RWPE2 (cell line): ENCODE data around the gene CADPS.

Experiments
- ATAC-seq: fragments of 200-7000 bp; cut with Tn5 transposase; 3 replicates; pipeline ENCODE4 v1.9.1; 2021; ENCODE audit warnings: low read depth
- DNase-seq: peaks from one replicate; pipeline ENCODE4 v3.0.0-alpha.2; 2020; ENCODE audit warnings: low spot score
- H3K27ac ChIP-seq: fragments of 450-650 bp; 2 replicates; pipeline ENCODE4 v1.5.1; 2017; ENCODE audit warnings: mild to moderate bottlenecking; ENCODE audit not compliant: poor library complexity, severe bottlenecking
- H3K27me3 ChIP-seq: fragments of 250-450 bp; sonication (Bioruptor Pico); 2 replicates; pipeline ENCODE4 v1.5.1; 2021; ENCODE audit warnings: mild to moderate bottlenecking, moderate library complexity; ENCODE audit not compliant: insufficient read depth, poor library complexity, severe bottlenecking
- H3K36me3 ChIP-seq: fragments of 250-450 bp; sonication (Bioruptor Pico); 2 replicates; pipeline ENCODE4 v1.5.1; 2020; ENCODE audit warnings: low read depth, mild to moderate bottlenecking, moderate library complexity
- H3K4me1 ChIP-seq: fragments of 250-450 bp; sonication (Bioruptor Pico); 2 replicates; pipeline ENCODE4 v1.5.1; 2021; ENCODE audit warnings: mild to moderate bottlenecking, moderate library complexity; ENCODE audit not compliant: insufficient read depth, poor library complexity, severe bottlenecking
- H3K4me3 ChIP-seq: fragments of 250-450 bp; sonication (Bioruptor Pico); 2 replicates; pipeline ENCODE4 v1.5.1; 2021; ENCODE audit warnings: mild to moderate bottlenecking, moderate library complexity; ENCODE audit not compliant: severe bottlenecking
- H3K9me3 ChIP-seq: fragments of 250-450 bp; sonication (Bioruptor Pico); 2 replicates; pipeline ENCODE4 v1.5.1; 2021; ENCODE audit warnings: mild to moderate bottlenecking, moderate library complexity; ENCODE audit not compliant: severe bottlenecking
- CTCF ChIP-seq: fragments of 450-650 bp; IDR thresholded peaks from one replicate; pipeline ENCODE4 v1.5.1; 2017; ENCODE audit warnings: mild to moderate bottlenecking, moderate library complexity; ENCODE audit not compliant: poor library complexity, severe bottlenecking

CADPS gene

GRCh38 chr3:62632510-62633294 lies 242.5 kb downstream of the CADPS start:
- no peak overlapping the region for H3K4me3 ChIP-seq
- DNase-seq (no peak), ATAC-seq (no peak)
- no peak overlapping the region for H3K27ac ChIP-seq
- no peak for TF ChIP-seq CTCF
- no peaks in the 10 kb centered on the region for H3K4me1 ChIP-seq
- H3K27me3 ChIP-seq, result no peaks in the 10 kb centered on the region
- H3K36me3 ChIP-seq, result no peaks in the 10 kb centered on the region
- H3K9me3 ChIP-seq, result no peaks in the 10 kb centered on the region

GRCh38 chr3:62631488-62631887 lies 243.7 kb downstream of the CADPS start:
- Histone ChIP-seq H3K36me3 (no peaks in the 10 kb centered on the region), H3K4me3 (no peak overlapping the region), H3K27ac (no peak overlapping the region), H3K27me3 (no peaks in the 10 kb centered on the region), H3K4me1 (no peaks in the 10 kb centered on the region), H3K9me3 (no peaks in the 10 kb centered on the region)
- DNase-seq (no peak), ATAC-seq (no peak)
- TF ChIP-seq CTCF, result no peak

- ATAC-seq, result no peak
- no peaks in the 10 kb centered on the region for H3K36me3 ChIP-seq
- H3K27me3 ChIP-seq, result no peaks in the 10 kb centered on the region
- TF ChIP-seq CTCF, result no peak
- DNase-seq, result no peak
- no peaks in the 10 kb centered on the region for H3K9me3 ChIP-seq
- no peaks in the 10 kb centered on the region for H3K4me1 ChIP-seq
- H3K27ac ChIP-seq, result no peak overlapping the region
- H3K4me3 ChIP-seq, result no peak overlapping the region
Measured at GRCh38 chr3:62630664-62631063, 244.6 kb downstream of the CADPS start.

- H3K27me3 ChIP-seq, result no peaks in the 10 kb centered on the region
- no peak for TF ChIP-seq CTCF
- no peaks in the 10 kb centered on the region for H3K4me1 ChIP-seq
- H3K36me3 ChIP-seq, result no peaks in the 10 kb centered on the region
- H3K27ac ChIP-seq, result no peak overlapping the region
- no peak overlapping the region for H3K4me3 ChIP-seq
- DNase-seq (no peak), ATAC-seq (no peak)
- no peaks in the 10 kb centered on the region for H3K9me3 ChIP-seq
Measured at GRCh38 chr3:62625268-62625667, 249.9 kb downstream of the CADPS start.

GRCh38 chr3:62624185-62624584 lies 251.0 kb downstream of the CADPS start:
- no peak overlapping the region for H3K27ac ChIP-seq
- H3K36me3 ChIP-seq, result no peaks in the 10 kb centered on the region
- no peak for DNase-seq
- H3K4me3 ChIP-seq, result no peak overlapping the region
- no peaks in the 10 kb centered on the region for H3K9me3 ChIP-seq
- no peaks in the 10 kb centered on the region for H3K4me1 ChIP-seq
- no peak for TF ChIP-seq CTCF
- ATAC-seq, result no peak
- no peaks in the 10 kb centered on the region for H3K27me3 ChIP-seq
